Neural cell (in vitro differentiated cells): ENCODE results near the gene MAGI2.

Source experiments
- CTCF ChIP-seq: fragments of 450-650 bp; IDR thresholded peaks from 2 replicates; pipeline ENCODE4 v1.5.1; 2014; ENCODE audit warnings: antibody characterized with exemption, mild to moderate bottlenecking, moderate library complexity; ENCODE audit not compliant: poor library complexity, severe bottlenecking
- EP300 ChIP-seq: fragments of 450-650 bp; conservative IDR thresholded peaks from 2 replicates; pipeline ENCODE4 v1.6.1; 2014; ENCODE audit warnings: antibody characterized with exemption, mild to moderate bottlenecking, moderate library complexity; ENCODE audit not compliant: poor library complexity, severe bottlenecking
- EZH2 ChIP-seq: fragments of 200-600, 300-800 bp; shearing (Covaris generic), sonication (generic); IDR thresholded peaks from 2 replicates; pipeline ENCODE4 v1.6.1; 2014; ENCODE audit warnings: antibody characterized with exemption, low read length, borderline replicate concordance, mild to moderate bottlenecking; ENCODE audit not compliant: insufficient read depth, poor library complexity, severe bottlenecking
- POLR2AphosphoS5 ChIP-seq: IDR thresholded peaks from 2 replicates; pipeline ENCODE4 v1.6.1; 2012
- TAF1 ChIP-seq: IDR thresholded peaks from 2 replicates; pipeline ENCODE4 v1.6.1; 2012; ENCODE audit warnings: low read depth

DNA sequence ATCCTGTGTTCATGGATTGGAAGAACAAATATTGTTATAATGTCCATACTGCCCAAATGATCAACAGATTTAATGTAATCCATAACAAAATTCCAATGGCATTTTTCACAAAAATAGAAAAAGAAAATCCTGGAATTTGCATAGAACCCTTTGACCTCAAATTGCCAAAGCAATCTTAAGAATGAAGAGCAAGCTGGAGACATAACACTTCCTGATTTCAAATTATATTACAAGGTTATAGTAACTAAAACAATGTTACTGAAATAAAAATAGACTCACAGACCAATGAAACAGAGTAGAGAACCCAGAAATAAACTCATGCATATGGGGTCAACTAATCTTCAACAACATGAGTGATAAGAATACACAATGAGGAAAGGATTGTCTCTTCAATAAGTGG is 1352.4 kb downstream of the MAGI2 start:
- TF ChIP-seq CTCF (no peak), EP300 (no peak), POLR2AphosphoS5 (no peak), EZH2 (no peak), TAF1 (no peak)
